IMR-90 (cell line): Measurements from ENCODE around the gene NPTX2. TPM values are rescaled to one million over a fixed set of nuclear protein-coding genes. Genes with fewer than 3 reads are reported as not detected.

Experiments
- ATAC-seq: fragments of 200-7000 bp; cut with Tn5 transposase; 2 replicates; pipeline ENCODE4 v1.9.1; 2020; ENCODE audit warnings: low read depth, mild to moderate bottlenecking, moderate library complexity
- BruUV-seq: library from RNA; stranded (reverse); fragments of 400-500 nt; replicated peaks from 2 replicates; lab custom pipeline; 2021; lab: Mats Ljungman, UMichigan
- CTCF ChIA-PET: fragments of 300-600 bp; formaldehyde crosslinking; extraction: SDS; loops from one replicate; lab custom pipeline; 2021; ENCODE audit warnings: antibody characterized with exemption; lab: Yijun Ruan, JAX
- POLR2A ChIA-PET: fragments of 300-600 bp; sonication (Branson Sonifier 250); formaldehyde crosslinking; loops from one replicate; lab custom pipeline; 2022; ENCODE audit warnings: antibody characterized with exemption; ENCODE audit not compliant: unreplicated experiment; lab: Charles Lee
- DNase-seq: peaks from one replicate; pipeline ENCODE4 v3.0.0; 2013
- H2AFZ ChIP-seq: replicated peaks from 2 replicates; pipeline ENCODE3; 2013; ENCODE audit warnings: low read length, mild to moderate bottlenecking; ENCODE audit not compliant: poor library complexity
- H2AK5ac ChIP-seq: 2 replicates; pipeline ENCODE4 v1.6.1; 2013; ENCODE audit warnings: low read depth, low read length, inconsistent platforms
- H2AK9ac ChIP-seq: replicated peaks from 2 replicates; pipeline ENCODE3; 2013; ENCODE audit warnings: mild to moderate bottlenecking, low read depth, low read length, moderate library complexity; ENCODE audit not compliant: poor library complexity
- H2BK120ac ChIP-seq: 2 replicates; pipeline ENCODE4 v1.6.1; 2013; ENCODE audit warnings: low read depth, low read length, inconsistent platforms
- H2BK15ac ChIP-seq: 3 replicates; pipeline ENCODE4 v1.6.1; 2013; ENCODE audit warnings: low read depth, low read length, inconsistent platforms
- H2BK20ac ChIP-seq: 2 replicates; pipeline ENCODE4 v1.6.1; 2013; ENCODE audit warnings: low read depth, mild to moderate bottlenecking, inconsistent platforms, low read length, moderate library complexity
- H2BK5ac ChIP-seq: 2 replicates; pipeline ENCODE4 v1.6.1; 2013; ENCODE audit warnings: mild to moderate bottlenecking, low read depth, low read length, inconsistent platforms; ENCODE audit not compliant: poor library complexity, severe bottlenecking
- H3K14ac ChIP-seq: replicated peaks from 2 replicates; pipeline ENCODE4 v1.6.1; 2013; ENCODE audit warnings: low read depth, low read length, inconsistent platforms
- H3K18ac ChIP-seq: 2 replicates; pipeline ENCODE4 v1.6.1; 2013; ENCODE audit warnings: low read depth, low read length, control low read depth
- H3K23ac ChIP-seq: 2 replicates; pipeline ENCODE4 v1.6.1; 2013; ENCODE audit warnings: low read depth, low read length, inconsistent platforms
- H3K27ac ChIP-seq: 2 replicates; pipeline ENCODE4 v1.5.1; 2013; ENCODE audit warnings: mild to moderate bottlenecking, control low read depth, low read length; ENCODE audit not compliant: insufficient read depth
- H3K27me3 ChIP-seq: 2 replicates; pipeline ENCODE4 v1.6.1; 2013; ENCODE audit warnings: low read length; ENCODE audit not compliant: control insufficient read depth, insufficient read depth
- H3K36me3 ChIP-seq: 2 replicates; pipeline ENCODE4 v1.6.1; 2013; ENCODE audit warnings: low read length, mixed read lengths; ENCODE audit not compliant: control insufficient read depth, insufficient read depth
- H3K4ac ChIP-seq: 2 replicates; pipeline ENCODE4 v1.6.1; 2013; ENCODE audit warnings: low read depth, low read length, inconsistent platforms
- H3K4me1 ChIP-seq: 2 replicates; pipeline ENCODE4 v1.6.1; 2013; ENCODE audit warnings: low read length, mixed read lengths; ENCODE audit not compliant: control insufficient read depth, insufficient read depth
- H3K4me2 ChIP-seq: 2 replicates; pipeline ENCODE4 v1.6.1; 2013; ENCODE audit warnings: low read depth, mild to moderate bottlenecking, control low read depth, low read length, moderate library complexity
- H3K4me3 ChIP-seq: 2 replicates; pipeline ENCODE4 v1.5.1; 2013; ENCODE audit warnings: low read depth, mild to moderate bottlenecking, control low read depth, low read length, moderate library complexity; ENCODE audit not compliant: insufficient read depth
- H3K56ac ChIP-seq: 2 replicates; pipeline ENCODE4 v1.6.1; 2013; ENCODE audit warnings: low read length, inconsistent platforms; ENCODE audit not compliant: insufficient read depth; ENCODE audit errors: extremely low read depth
- H3K79me1 ChIP-seq, 2 experiments: 2 replicates each; pipeline ENCODE4 v1.6.1; 2013; ENCODE audit warnings: low read length in 2 of 2, inconsistent platforms in 1 of 2, low read depth in 1 of 2
- H3K9ac ChIP-seq: 2 replicates; pipeline ENCODE4 v1.6.1; 2013; ENCODE audit warnings: low read depth, low read length, control low read depth
- H3K9me1 ChIP-seq: 2 replicates; pipeline ENCODE4 v1.6.1; 2013; ENCODE audit warnings: low read length, inconsistent platforms; ENCODE audit not compliant: insufficient read depth
- H3K9me3 ChIP-seq: 2 replicates; pipeline ENCODE4 v1.6.1; 2013; ENCODE audit warnings: low read length; ENCODE audit not compliant: control insufficient read depth, insufficient read depth
- H4K20me1 ChIP-seq: 2 replicates; pipeline ENCODE4 v1.6.1; 2013; ENCODE audit warnings: low read length, inconsistent platforms; ENCODE audit not compliant: insufficient read depth
- H4K5ac ChIP-seq: 2 replicates; pipeline ENCODE4 v1.6.1; 2013; ENCODE audit warnings: mild to moderate bottlenecking, low read depth, low read length, control low read depth
- H4K8ac ChIP-seq, 2 experiments: 2 replicates each; pipeline ENCODE4 v1.6.1; 2013; ENCODE audit warnings: low read depth in 2 of 2, low read length in 2 of 2, control low read depth in 1 of 2, inconsistent platforms in 1 of 2
- H4K91ac ChIP-seq: 2 replicates; pipeline ENCODE4 v1.6.1; 2013; ENCODE audit warnings: low read depth, low read length, inconsistent platforms; ENCODE audit not compliant: insufficient read depth
- BHLHE40 ChIP-seq: fragments of 150-350 bp; IDR thresholded peaks from 2 replicates; pipeline ENCODE4 v1.6.1; 2016; ENCODE audit warnings: mild to moderate bottlenecking, low read depth, low read length
- CEBPB ChIP-seq: IDR thresholded peaks from 2 replicates; pipeline ENCODE4 v1.6.1; 2012; ENCODE audit warnings: low read depth, low read length, improper control_type of control experiment
- CHD1 ChIP-seq: IDR thresholded peaks from 2 replicates; pipeline ENCODE4 v1.6.1; 2012; ENCODE audit warnings: low read depth, low read length, improper control_type of control experiment
- ELK1 ChIP-seq: fragments of 150-350 bp; IDR thresholded peaks from 2 replicates; pipeline ENCODE4 v1.6.1; 2016; ENCODE audit warnings: low read depth, mild to moderate bottlenecking, low read length, moderate library complexity, borderline replicate concordance
- NFE2L2 ChIP-seq: fragments of 150-350 bp; IDR thresholded peaks from 2 replicates; pipeline ENCODE4 v1.6.1; 2016; ENCODE audit warnings: low read depth, mild to moderate bottlenecking, low read length
- RAD21 ChIP-seq: IDR thresholded peaks from 2 replicates; pipeline ENCODE4 v1.6.1; 2012; ENCODE audit warnings: low read length, improper control_type of control experiment
- SMC3 ChIP-seq: fragments of 150-350 bp; IDR thresholded peaks from 2 replicates; pipeline ENCODE4 v1.6.1; 2016; ENCODE audit warnings: low read depth, mild to moderate bottlenecking, antibody characterized with exemption, low read length, moderate library complexity
- USF2 ChIP-seq: fragments of 150-350 bp; IDR thresholded peaks from 2 replicates; pipeline ENCODE4 v1.6.1; 2017; ENCODE audit warnings: mild to moderate bottlenecking, antibody characterized with exemption, low read length, low read depth
- WGBS, 2 experiments: methylation state at CpG; one replicate each; pipeline versions ENCODE4 v1.1.5 to v1.1.7; 2013; ENCODE audit warnings: missing lambda C conversion rate in 2 of 2; ENCODE audit not compliant: insufficient read length in 1 of 2; ENCODE audit errors: extremely low coverage in 2 of 2; 5-methylcytosine and 5-hydroxymethylcytosine counted together
- dilution Hi-C: fragments of 300-500 bp; cut with HindIII; formaldehyde crosslinking; loops from one replicate; pipeline ENCODE4 v1.14.3; 2018; ENCODE audit warnings: low sequenced_read_pairs; ENCODE audit not compliant: unreplicated experiment
- in situ Hi-C: fragments of 300-500 bp; cut with MboI; formaldehyde crosslinking; loops from 3 replicates; pipeline ENCODE4 v1.14.3; 2019; ENCODE audit warnings: low sequenced_read_pairs, inconsistent platforms, mixed read lengths
- intact Hi-C: fragments of 100-400 bp; cut with micrococcal nuclease; formaldehyde crosslinking; loops from 2 replicates; pipeline ENCODE4 v1.10.0; 2022
- polyA plus RNA-seq, 3 experiments: library from polyadenylated mRNA; depleted of rRNA; stranded (reverse); fragments of >200 nt; gene quantifications; 2 replicates each; pipeline ENCODE4 v1.2.3, GENCODE V29; 2012; ENCODE audit warnings: low replicate concordance in 1 of 3
- total RNA-seq: library from RNA; depleted of rRNA; stranded (reverse); fragments of >200 nt; gene quantifications from 2 replicates; pipeline ENCODE4 v1.2.3, GENCODE V29; 2012

NPTX2 gene
- total and polyA plus RNA-seq, 2 of the 4 experiments (the other 2 are of a cell fraction) = under 0.01 to 0.03 TPM

- no peaks in the 10 kb centered on the region for H3K9me1 ChIP-seq
- H2BK15ac ChIP-seq = no peak overlapping the region
- no peaks in the 10 kb centered on the region for H4K20me1 ChIP-seq
- no peak for TF ChIP-seq ELK1
- no peak for TF ChIP-seq BHLHE40
- no peak for TF ChIP-seq RAD21
- TF ChIP-seq USF2 = no peak
- TF ChIP-seq SMC3 = no peak
- no peak for TF ChIP-seq CHD1
- no peak for TF ChIP-seq CEBPB
- no peak for TF ChIP-seq NFE2L2
- no peak overlapping the region for H3K18ac ChIP-seq
- POLR2A ChIA-PET = no interaction called here
- H3K36me3 ChIP-seq = no peaks in the 10 kb centered on the region
- BruUV-seq = no TSS peak
- no peaks in the 10 kb centered on the region for H3K4me1 ChIP-seq
- no peak overlapping the region for H3K4ac ChIP-seq
- H2AFZ ChIP-seq = no peak overlapping the region
- H4K91ac ChIP-seq = no peak overlapping the region
- CTCF ChIA-PET = no interaction called here
- H3K14ac ChIP-seq = no peak overlapping the region
- ATAC-seq = no peak
- H3K56ac ChIP-seq = no peak overlapping the region
- no peak overlapping the region for H2BK20ac ChIP-seq
- no peak overlapping the region for H4K5ac ChIP-seq
- H3K27me3 ChIP-seq = no peaks in the 10 kb centered on the region
- peaks cover 28% of the 10 kb centered on the region for H3K9me3 ChIP-seq
- no peak overlapping the region for H3K4me2 ChIP-seq
- no peak overlapping the region for H2BK120ac ChIP-seq
- H3K27ac ChIP-seq = no peak overlapping the region
- H2BK5ac ChIP-seq = no peak overlapping the region
- intact Hi-C loops = no loop called here
- in situ Hi-C loops = no loop called here
- dilution Hi-C loops = no loop called here
- H2AK5ac ChIP-seq = no peak overlapping the region
- no peak for DNase-seq
- H3K4me3 ChIP-seq = no peak overlapping the region
- no peak overlapping the region for H4K8ac ChIP-seq
- WGBS, 2 experiments = no CpG with 5 or more reads among the region's 2 CpGs
- no peaks in the 10 kb centered on the region for H3K79me1 ChIP-seq
- no peak overlapping the region for H3K23ac ChIP-seq
- no peak overlapping the region for H3K9ac ChIP-seq
- H2AK9ac ChIP-seq = no peak overlapping the region
Measured at GRCh38 chr7:98638853-98639252, 21.8 kb downstream of the NPTX2 start.
